ENCODE results near the gene MSANTD1. TPM values are rescaled to one million over a fixed set of nuclear protein-coding genes. Genes with fewer than 3 reads are reported as not detected.
A peak's percentile ranks its signal among the peaks of the same experiment; 100 is the strongest.

Gene MSANTD1
- total and polyA plus RNA-seq, 2 experiments from 2014 or later: 0.37 to 2.7 TPM

GRCh38 chr4:3290889-3291321 lies 41.9 kb downstream of the MSANTD1 start:
- no peaks in the 10 kb centered on the region for H3K27me3 ChIP-seq
- no peak for DNase-seq (ENCODE audit: low read depth in 1 of 2, low spot score in 1 of 2)
- no peak overlapping the region for H3K4me3 ChIP-seq
- H3K36me3 ChIP-seq: no peaks in the 10 kb centered on the region
- TF ChIP-seq CTCF (IDR thresholded peaks at IDR 0.05; ENCODE audit: low read depth, low read length): no peak
- no peaks in the 10 kb centered on the region for H3K9me3 ChIP-seq (ENCODE audit: low read depth)
- peaks cover 12% of the 10 kb centered on the region for H3K4me1 ChIP-seq (ENCODE audit: low read depth)
- H3K27ac ChIP-seq: no peak overlapping the region

GRCh38 chr4:3291411-3291968 lies 42.5 kb downstream of the MSANTD1 start:
- DNase-seq (ENCODE audit: low read depth in 1 of 2, low spot score in 1 of 2): peak in 1 of 2 donors; percentile 32
- H3K27ac ChIP-seq: no peak overlapping the region
- H3K4me3 ChIP-seq: peak overlapping the region; percentile 52
- TF ChIP-seq CTCF (IDR thresholded peaks at IDR 0.05; ENCODE audit: low read depth, low read length): no peak
- no peaks in the 10 kb centered on the region for H3K36me3 ChIP-seq
- no peaks in the 10 kb centered on the region for H3K9me3 ChIP-seq (ENCODE audit: low read depth)
- no peaks in the 10 kb centered on the region for H3K27me3 ChIP-seq
- H3K4me1 ChIP-seq (ENCODE audit: low read depth): peaks cover 12% of the 10 kb centered on the region

- peaks cover 18% of the 10 kb centered on the region for H3K4me1 ChIP-seq (ENCODE audit: low read depth)
- H3K36me3 ChIP-seq: no peaks in the 10 kb centered on the region
- TF ChIP-seq CTCF (IDR thresholded peaks at IDR 0.05; ENCODE audit: low read depth, low read length): no peak
- peak overlapping the region; percentile 35 for H3K27ac ChIP-seq
- no peaks in the 10 kb centered on the region for H3K9me3 ChIP-seq (ENCODE audit: low read depth)
- no peaks in the 10 kb centered on the region for H3K27me3 ChIP-seq
- peak; percentile 42 to 65 for DNase-seq (ENCODE audit: low read depth in 1 of 2, low spot score in 1 of 2)
- peak overlapping the region; percentile 52 for H3K4me3 ChIP-seq
Measured at GRCh38 chr4:3291969-3292570, 43.1 kb downstream of the MSANTD1 start.

GRCh38 chr4:3292571-3293400 lies 43.8 kb downstream of the MSANTD1 start, which contains the start of gene RGS12:
Gene RGS12 (plus strand): TSS chr4:3293021. CDS start chr4:3316171, 23,150 bp downstream.
- Histone ChIP-seq H3K9me3 (ENCODE audit: low read depth) (no peaks in the 10 kb centered on the region), H3K4me3 (peak within 1 kb of the TSS; percentile 54), H3K36me3 (no peaks in the 10 kb centered on the region), H3K27ac (peak within 1 kb of the TSS; percentile 35), H3K27me3 (no peaks in the 10 kb centered on the region), H3K4me1 (ENCODE audit: low read depth) (peaks cover 25% of the 10 kb centered on the region)
- DNase-seq (ENCODE audit: low read depth in 1 of 2, low spot score in 1 of 2): peak; percentile 96
- no peak for TF ChIP-seq CTCF (IDR thresholded peaks at IDR 0.05; ENCODE audit: low read depth, low read length)

GRCh38 chr4:3293401-3294391 lies 44.7 kb downstream of the MSANTD1 start:
- H3K4me1 ChIP-seq (ENCODE audit: low read depth): peaks cover 32% of the 10 kb centered on the region

More at GRCh38 chr4:3293401-3294391, 44.7 kb downstream of the MSANTD1 start:
- Histone ChIP-seq H3K27me3 (no peaks in the 10 kb centered on the region), H3K4me3 (peak overlapping the region; percentile 54), H3K27ac (no peak overlapping the region), H3K36me3 (no peaks in the 10 kb centered on the region), H3K9me3 (ENCODE audit: low read depth) (no peaks in the 10 kb centered on the region)
- no peak for TF ChIP-seq CTCF (IDR thresholded peaks at IDR 0.05; ENCODE audit: low read depth, low read length)
- DNase-seq (ENCODE audit: low read depth in 1 of 2, low spot score in 1 of 2): no peak

Data from cardiac muscle cell (in vitro differentiated cells and primary cell).